GM12801 (cell line): ENCODE results near the gene SMIM13.

Experiments
- CTCF ChIP-seq: IDR thresholded peaks from one replicate; pipeline ENCODE4 v1.5.1; 2011; ENCODE audit warnings: control low read depth; ENCODE audit not compliant: insufficient read length; ENCODE audit errors: extremely low read depth

Gene SMIM13

GRCh38 chr6:11085758-11086435 is 7.7 kb upstream of the SMIM13 start:
- no peak for TF ChIP-seq CTCF

GRCh38 chr6:11089695-11090094 is 3.9 kb upstream of the SMIM13 start:
- TF ChIP-seq CTCF: no peak

- TF ChIP-seq CTCF: no peak
Measured at GRCh38 chr6:11092668-11093375, 812 bp upstream of the SMIM13 start.

GRCh38 chr6:11093376-11093625 is 333 bp upstream of the SMIM13 start:
- no peak for TF ChIP-seq CTCF

GRCh38 chr6:11094411-11094851 is 797 bp downstream of the SMIM13 start:
- no peak for TF ChIP-seq CTCF

GRCh38 chr6:11094941-11095340 is 1.3 kb downstream of the SMIM13 start:
- TF ChIP-seq CTCF: no peak

GRCh38 chr6:11096109-11096508 is 2.5 kb downstream of the SMIM13 start:
- no peak for TF ChIP-seq CTCF
